H1 (cell line): ENCODE data around the gene SUGP1. TPM values are rescaled to one million over a fixed set of nuclear protein-coding genes. Genes with fewer than 3 reads are reported as not detected.

Experiments used
- E2F6 ChIP-seq: IDR thresholded peaks from 2 replicates; pipeline ENCODE4 v1.6.1; 2012; ENCODE audit warnings: inconsistent platforms
- RBBP5 ChIP-seq: IDR thresholded peaks from 2 replicates; pipeline ENCODE4 v1.7.1; 2012; ENCODE audit warnings: low read depth, mild to moderate bottlenecking, inconsistent platforms, low read length, moderate library complexity, borderline replicate concordance
- RNF2 ChIP-seq: fragments of 200-900, 300-1000 bp; sonication (generic); IDR thresholded peaks from 2 replicates; pipeline ENCODE4 v1.7.1; 2016; ENCODE audit warnings: borderline replicate concordance, low read depth, mild to moderate bottlenecking, antibody characterized with exemption, low read length; ENCODE audit not compliant: poor library complexity, severe bottlenecking; ENCODE audit errors: missing control alignments
- RXRA ChIP-seq: IDR thresholded peaks from 2 replicates; pipeline ENCODE4 v1.6.1; 2011; ENCODE audit warnings: low read depth, mild to moderate bottlenecking, low read length, moderate library complexity; ENCODE audit not compliant: insufficient read depth
- SP1 ChIP-seq: IDR thresholded peaks from 2 replicates; pipeline ENCODE4 v1.6.1; 2011; ENCODE audit warnings: low read depth, low read length
- TAF7 ChIP-seq: optimal IDR thresholded peaks from 2 replicates; pipeline ENCODE3; 2011; ENCODE audit warnings: low read depth, mild to moderate bottlenecking, inconsistent platforms, low read length, moderate library complexity, borderline replicate concordance
- TBP ChIP-seq: IDR thresholded peaks from 2 replicates; pipeline ENCODE4 v1.6.1; 2011; ENCODE audit warnings: low read depth, low read length, improper control_type of control experiment
- ZNF274 ChIP-seq: IDR thresholded peaks from 2 replicates; pipeline ENCODE4 v1.7.0; 2012; ENCODE audit warnings: low read length, borderline replicate concordance; ENCODE audit errors: extremely low read depth
- polyA plus RNA-seq, 7 experiments: library from polyadenylated mRNA; depleted of rRNA in 3 of 7; stranded (reverse) in 5 of 7; unstranded in 2 of 7; fragments of >200 nt in 5 of 7; fragments of 200-250 nt in 2 of 7; gene quantifications; 1 replicate in 5 of 7; 2 replicates in 1 of 7; 4 replicates in 1 of 7; pipeline versions ENCODE4 v1.2.1 to v1.2.3, GENCODE V29; 2011 to 2013; ENCODE audit warnings: missing spikeins in 2 of 7, mixed read lengths in 2 of 7
- total RNA-seq: library from RNA; stranded (reverse); fragmentation: NEBNext Ultra II Directional; extraction: Animal tissue kit (Norgen Biotek cat#: 25700); gene quantifications from 2 replicates; pipeline ENCODE4 v1.2.1, GENCODE V29; 2021

Gene SUGP1
- total and polyA plus RNA-seq, 2 of the 8 experiments (the other 6 are each of a cell fraction or from before 2014, with no cell fraction given), result 38.5 to 65.2 TPM

GRCh38 chr19:19349365-19349764 is 29.1 kb upstream of the SUGP1 start (continued):
- TF ChIP-seq E2F6 (no peak), SP1 (no peak), ZNF274 (no peak), TBP (no peak), RBBP5 (no peak), RNF2 (no peak), RXRA (no peak), TAF7 (no peak)
